Suprapubic skin (tissue), 4 donors: Measurements from ENCODE around the gene MINDY2.

Experiments
- CTCF ChIP-seq, 2 donors: fragments of 200-600 bp in 1 of 2; fragments of 450-650 bp in 1 of 2; sonication (generic) in 1 of 2; IDR thresholded peaks; one replicate each; pipeline ENCODE4 v1.5.1; 2016 to 2019; ENCODE audit warnings: antibody characterized with exemption in 2 of 2, mild to moderate bottlenecking in 1 of 2, moderate library complexity in 1 of 2
- EP300 ChIP-seq: sonication (generic); formaldehyde crosslinking; IDR thresholded peaks from one replicate; pipeline ENCODE4 v1.6.1; 2017; ENCODE audit warnings: antibody characterized with exemption
- POLR2A ChIP-seq, 2 donors: fragments of 450-650 bp; IDR thresholded peaks; one replicate each; pipeline ENCODE4 v1.6.1; 2017; ENCODE audit warnings: antibody characterized with exemption in 2 of 2, mild to moderate bottlenecking in 2 of 2, moderate library complexity in 2 of 2
- POLR2AphosphoS5 ChIP-seq, 3 donors: sonication (generic); formaldehyde crosslinking; IDR thresholded peaks; one replicate each; pipeline ENCODE4 v1.6.1; 2017; ENCODE audit warnings: antibody characterized with exemption in 3 of 3

- no peak for TF ChIP-seq POLR2AphosphoS5 (IDR thresholded peaks at IDR 0.05)
- no peak for TF ChIP-seq CTCF (IDR thresholded peaks at IDR 0.05)
- TF ChIP-seq POLR2A (IDR thresholded peaks at IDR 0.05): no peak
- TF ChIP-seq EP300: no peak
These were observed 32.9 kb upstream of the MINDY2 start for GRCh38 chr15:58738046-58738707.
